NCI-H2196 treated with DMSO at 0.1 percent for 48 hours (cell line): ENCODE results near the gene DTHD1.

Source experiments
- DNase-seq: peaks from one replicate; lab custom pipeline; 2025; ENCODE audit not compliant: unreplicated experiment; lab: John Stamatoyannopoulos, UW

Gene DTHD1

GRCh38 chr4:36281384-36282106 lies at the start of gene DTHD1:
Gene DTHD1 (plus strand): TSS chr4:36281616. CDS start chr4:36281759, 143 bp downstream.
- DNase-seq, result no peak

- no peak for DNase-seq
Measured at GRCh38 chr4:36233567-36234266, 47.7 kb upstream of the DTHD1 start.

DNA sequence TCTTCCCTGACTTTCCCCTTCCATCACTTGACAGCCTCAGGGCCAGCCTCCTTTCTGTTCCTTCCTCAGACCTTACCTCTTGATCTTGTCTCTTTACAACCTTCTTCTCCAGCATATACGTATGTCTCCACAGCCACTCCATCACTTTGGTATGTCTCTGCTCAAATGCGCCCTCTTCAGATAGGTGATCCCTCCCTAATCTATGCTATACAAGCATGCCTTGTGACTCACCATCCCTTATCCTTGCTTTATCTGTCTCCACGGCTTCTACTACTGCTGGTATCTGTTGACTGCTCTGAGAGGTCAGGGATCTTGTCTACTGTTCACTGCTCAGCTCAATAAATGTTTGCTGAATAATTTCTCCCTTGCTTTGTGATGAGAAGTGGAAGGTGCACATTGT lies 46.1 kb upstream of the DTHD1 start:
- no peak for DNase-seq

- no peak for DNase-seq
Measured at GRCh38 chr4:36236159-36236558, 45.3 kb upstream of the DTHD1 start.

GRCh38 chr4:36237366-36238313 lies 43.8 kb upstream of the DTHD1 start:
- DNase-seq, result no peak

DNA sequence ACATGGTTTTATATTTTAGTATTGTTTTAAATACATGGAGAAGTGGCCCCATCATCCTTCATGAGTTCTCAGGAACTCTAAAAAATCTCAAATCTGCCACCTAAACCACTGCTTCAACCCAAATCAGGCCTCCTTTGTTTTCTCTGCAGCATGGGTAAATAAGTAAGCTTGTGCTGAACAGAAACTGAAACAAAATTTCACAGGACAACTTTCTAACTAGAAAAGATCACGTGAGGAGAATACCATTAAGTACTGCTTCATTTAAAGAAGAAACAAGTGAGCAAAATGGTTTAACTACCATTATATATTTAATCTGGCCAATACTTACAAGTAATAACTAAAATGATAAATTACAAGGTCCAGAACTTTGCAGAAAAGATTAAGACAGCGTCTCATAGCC lies 39.6 kb upstream of the DTHD1 start:
- no peak for DNase-seq

- no peak for DNase-seq
Measured at GRCh38 chr4:36242629-36243354, 38.6 kb upstream of the DTHD1 start.

DNA sequence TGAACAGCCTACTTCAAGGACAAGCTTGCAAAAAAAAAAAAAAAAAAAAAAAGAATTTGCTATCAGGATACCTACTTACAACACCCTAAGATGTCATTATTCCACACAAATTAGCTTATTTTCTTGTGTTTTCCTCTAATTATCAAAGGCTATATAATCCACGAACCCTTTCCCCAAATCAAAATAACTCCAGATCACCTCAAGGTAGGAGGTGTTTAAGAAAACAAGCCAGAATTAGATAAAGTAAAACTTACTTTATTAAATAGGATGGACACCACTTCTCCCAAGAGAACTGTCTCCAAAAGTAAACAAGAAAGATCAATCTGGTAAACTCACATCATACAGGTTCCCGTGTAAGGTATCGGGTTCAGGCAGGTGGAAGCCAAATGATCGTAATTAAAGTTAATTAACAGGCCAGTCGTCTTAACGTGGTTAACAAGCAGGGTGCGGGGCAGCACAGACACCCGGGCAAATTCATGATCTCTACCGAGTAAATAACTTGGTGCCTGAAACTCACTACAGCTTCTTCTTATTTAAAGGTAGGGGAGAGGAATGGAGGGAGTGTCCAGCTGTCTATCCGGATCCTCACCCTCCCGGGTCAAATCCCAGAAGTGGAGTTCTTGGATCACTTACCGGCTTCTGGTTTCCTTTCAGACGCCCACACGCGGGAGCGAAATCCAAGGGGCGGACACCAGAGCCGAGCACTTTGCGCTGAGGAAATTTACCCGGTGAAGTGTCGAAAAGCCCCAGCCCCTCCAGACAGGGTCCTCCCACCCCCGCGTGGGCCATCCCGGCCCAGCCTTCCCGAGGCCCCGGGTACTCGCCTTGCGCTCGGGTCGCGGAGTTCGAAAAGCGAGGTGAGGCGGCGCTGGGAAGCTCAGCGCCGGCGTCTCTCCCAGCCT lies 37.8 kb upstream of the DTHD1 start:
- DNase-seq, result no peak

DNA sequence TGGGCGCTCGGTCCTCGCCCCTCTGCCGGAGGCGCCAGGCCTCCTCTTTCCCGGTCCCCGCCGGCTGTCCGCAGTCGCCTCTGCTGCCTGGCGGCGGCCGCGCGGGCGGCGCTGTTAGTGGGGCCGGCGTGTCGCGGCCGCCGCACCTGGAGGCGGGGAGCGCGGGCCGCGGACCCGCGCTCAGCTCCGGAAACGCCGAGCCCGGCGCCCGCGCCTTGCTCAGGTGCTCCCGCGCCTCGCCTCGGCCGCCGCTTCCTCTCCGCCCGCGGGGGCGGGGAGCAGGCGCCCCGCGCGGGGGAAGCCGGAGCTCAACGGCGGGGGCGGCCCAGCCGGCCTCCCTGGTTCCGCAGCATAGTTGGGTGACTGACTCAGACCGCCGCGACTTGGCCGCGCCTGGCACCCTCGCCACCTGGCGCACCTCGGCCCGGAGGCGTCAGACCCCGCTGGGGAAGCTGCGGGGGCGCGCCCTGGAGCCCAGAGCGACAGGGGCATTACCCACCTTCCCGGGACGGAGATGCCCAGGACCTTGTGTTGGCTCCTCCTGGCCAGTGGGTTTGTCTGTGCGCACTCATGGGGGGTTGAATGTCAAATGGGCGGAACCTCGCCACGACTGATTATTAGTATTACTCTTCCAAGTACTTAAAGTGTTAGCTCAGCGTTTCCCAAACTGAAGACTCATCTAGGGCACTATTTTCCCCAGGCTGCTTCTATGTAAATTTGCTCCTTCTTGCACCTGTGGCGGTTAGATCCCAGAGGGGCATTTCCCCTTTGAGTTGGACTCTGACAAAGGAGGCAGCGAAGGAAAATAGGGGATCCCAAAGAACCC lies 36.9 kb upstream of the DTHD1 start, which contains the start of gene ARAP2:
TSS of gene ARAP2 (minus strand) at position 258 of the 826 bp plus-strand sequence. CDS start 15,028 bp downstream, outside the sequence.
- DNase-seq, result no peak

DNA sequence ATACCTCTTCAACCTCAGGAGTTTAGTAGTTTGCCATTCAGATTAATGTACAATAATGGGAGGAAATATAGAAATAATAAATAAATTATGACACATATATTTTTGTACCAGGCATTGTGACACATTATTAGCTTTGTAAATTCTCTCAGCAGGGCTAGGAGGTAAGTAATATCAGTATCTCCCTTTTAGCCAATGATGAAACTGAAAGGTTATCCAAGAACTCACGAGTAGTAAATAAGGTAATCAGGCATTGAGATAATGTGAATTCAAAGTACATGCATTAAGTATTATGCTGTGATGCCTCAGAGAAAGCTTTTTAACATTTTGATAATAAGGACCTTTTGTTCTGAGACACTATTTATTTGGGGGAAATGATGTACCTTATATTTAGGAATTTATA lies 31.8 kb upstream of the DTHD1 start:
- no peak for DNase-seq

DNA sequence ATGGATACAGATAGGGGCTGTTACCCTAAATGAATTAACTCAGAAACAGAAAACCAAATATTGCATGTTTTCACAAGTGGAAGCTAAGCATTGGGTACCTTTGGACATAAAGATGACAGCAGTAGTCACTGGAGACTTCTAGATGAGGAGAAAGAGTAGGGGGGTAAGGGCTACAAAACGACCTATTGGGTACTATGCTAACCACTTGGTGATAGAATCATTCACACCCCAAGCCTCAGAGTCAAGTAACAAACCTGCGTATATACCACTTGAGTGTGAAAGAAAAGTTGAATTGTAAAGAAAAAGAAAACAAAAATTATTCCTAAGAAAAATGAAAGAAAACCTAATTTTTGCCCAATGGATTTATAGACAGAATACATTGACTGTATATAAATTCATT lies 29.4 kb upstream of the DTHD1 start:
- no peak for DNase-seq

- DNase-seq, result no peak
Measured at GRCh38 chr4:36254371-36254770, 27.0 kb upstream of the DTHD1 start.

GRCh38 chr4:36255577-36255976 lies 25.8 kb upstream of the DTHD1 start:
- no peak for DNase-seq

DNA sequence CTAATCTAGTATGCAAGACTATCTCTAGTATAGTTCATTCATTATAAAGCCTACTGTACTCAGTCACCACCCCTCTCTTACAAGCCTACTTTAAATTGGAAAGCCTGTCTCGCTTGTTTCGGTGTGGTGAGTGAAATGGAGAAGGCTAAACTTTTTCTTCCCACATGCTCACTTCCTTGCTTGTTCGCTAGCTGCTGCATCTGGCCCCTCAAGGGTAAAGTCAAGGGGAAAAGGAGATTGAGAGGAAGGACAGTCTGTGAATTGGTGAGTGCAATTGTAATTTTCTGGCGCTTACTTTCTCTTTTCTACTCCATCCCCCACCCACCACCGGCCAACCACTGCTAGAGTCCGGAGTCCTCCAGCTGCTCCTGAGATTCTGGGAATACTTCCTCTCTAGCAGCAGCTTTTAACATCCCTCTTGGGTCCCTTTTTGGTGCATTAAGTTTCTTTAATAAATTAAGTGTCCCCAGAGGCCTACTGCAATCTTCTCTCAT lies 25.0 kb upstream of the DTHD1 start:
- DNase-seq, result no peak

DNA sequence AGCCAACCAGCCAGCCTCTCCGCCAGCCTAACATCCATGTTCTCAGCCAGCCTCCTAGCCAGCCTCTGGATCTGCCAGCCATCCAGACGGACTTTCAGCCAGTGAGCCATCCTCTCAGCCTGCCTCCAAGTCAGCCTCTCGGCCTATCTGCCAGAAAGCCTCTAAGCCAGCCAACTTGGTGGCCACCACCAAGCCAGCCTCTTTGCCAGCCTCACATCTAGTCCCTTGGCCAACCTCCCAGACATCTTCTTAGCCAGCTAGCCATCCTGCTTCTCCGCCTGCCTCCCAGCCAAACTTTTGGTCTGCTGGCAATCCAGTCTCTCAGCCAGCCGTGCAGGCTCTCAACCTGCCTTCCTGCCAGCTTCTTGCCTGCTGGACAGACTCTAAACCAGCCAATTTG lies 20.7 kb upstream of the DTHD1 start:
- DNase-seq, result no peak

GRCh38 chr4:36264207-36264826 lies 17.1 kb upstream of the DTHD1 start:
- no peak for DNase-seq

DNA sequence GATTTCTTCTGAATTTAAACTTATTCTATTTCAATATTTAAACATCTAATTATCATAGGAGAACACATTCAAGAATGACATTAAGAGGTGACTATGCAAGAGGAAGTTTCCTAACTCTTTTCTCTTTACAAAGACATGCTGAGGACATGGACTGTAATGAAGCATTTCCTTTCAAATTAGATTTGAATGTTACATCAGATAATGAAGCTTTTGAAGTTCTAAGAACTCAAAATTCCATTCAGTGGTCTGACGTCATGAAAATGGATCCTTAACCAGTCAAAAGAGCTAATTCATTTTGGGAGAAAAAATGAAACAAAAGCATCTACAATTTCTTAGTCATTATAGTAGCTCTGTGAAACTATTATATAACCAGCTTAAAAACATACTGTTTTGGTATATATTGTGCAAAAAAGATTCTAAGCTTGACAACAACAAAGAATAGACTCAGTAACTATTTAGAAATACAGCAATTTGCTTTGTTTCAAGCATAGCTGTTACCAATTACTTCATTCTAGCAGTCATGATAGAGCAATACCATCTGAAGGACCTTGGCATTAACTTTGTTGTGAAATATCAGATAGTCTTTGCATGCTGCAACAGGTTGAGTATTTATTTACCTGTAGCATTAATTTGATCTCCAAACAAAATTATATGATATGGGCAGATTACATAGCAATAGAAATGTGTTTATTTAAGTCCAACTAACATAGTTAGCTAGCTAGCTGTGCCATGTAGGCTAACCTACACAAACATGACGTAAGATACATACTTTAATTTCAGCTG lies 13.7 kb upstream of the DTHD1 start:
- no peak for DNase-seq
